DMS114 treated with DMSO at 0.1 percent for 48 hours (cell line): ENCODE results near the gene ACVR2A.

Experiments used
- DNase-seq: peaks from one replicate; lab custom pipeline; 2025; ENCODE audit not compliant: unreplicated experiment; lab: John Stamatoyannopoulos, UW

Gene ACVR2A

DNA sequence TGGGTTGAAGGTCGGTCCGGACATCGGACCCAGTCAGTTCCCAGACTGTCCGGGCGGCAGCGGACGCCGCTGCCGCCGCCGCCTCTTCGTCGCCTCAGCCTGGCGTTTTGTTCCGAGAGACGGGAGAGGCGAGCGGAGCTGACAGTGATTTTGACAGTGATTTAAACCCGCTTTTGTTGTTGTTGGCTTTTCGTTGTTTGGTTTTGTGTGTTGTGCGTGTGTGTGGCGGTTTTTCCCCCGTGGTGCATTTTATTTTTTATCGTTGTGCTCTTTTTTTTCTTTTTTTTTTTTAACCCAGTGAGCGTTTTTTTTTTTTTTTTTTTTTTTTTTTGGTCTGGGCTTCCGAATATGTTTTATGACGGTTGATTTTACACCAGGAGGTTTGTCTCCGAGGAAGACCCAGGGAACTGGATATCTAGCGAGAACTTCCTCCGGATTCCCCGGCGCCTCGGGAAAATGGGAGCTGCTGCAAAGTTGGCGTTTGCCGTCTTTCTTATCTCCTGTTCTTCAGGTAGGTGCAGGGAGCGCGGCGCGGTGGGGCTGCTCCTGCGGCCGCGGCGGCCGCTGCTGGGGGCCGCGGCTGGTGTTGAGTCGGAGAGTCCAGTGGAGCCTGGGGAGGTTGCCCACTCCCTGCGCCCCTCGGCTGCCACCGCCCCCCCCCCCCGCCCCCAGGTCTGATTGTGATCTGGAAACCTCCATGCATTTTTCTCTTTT lies at the start of gene ACVR2A:
ACVR2A (plus strand) TSS at position 333 of the 714 bp plus-strand sequence; CDS start at position 457, 124 bp downstream.
- no peak for DNase-seq

GRCh38 chr2:147800316-147800715 lies 44.5 kb upstream of the ACVR2A start:
- no peak for DNase-seq

GRCh38 chr2:147806846-147807245 lies 38.0 kb upstream of the ACVR2A start:
- no peak for DNase-seq

DNA sequence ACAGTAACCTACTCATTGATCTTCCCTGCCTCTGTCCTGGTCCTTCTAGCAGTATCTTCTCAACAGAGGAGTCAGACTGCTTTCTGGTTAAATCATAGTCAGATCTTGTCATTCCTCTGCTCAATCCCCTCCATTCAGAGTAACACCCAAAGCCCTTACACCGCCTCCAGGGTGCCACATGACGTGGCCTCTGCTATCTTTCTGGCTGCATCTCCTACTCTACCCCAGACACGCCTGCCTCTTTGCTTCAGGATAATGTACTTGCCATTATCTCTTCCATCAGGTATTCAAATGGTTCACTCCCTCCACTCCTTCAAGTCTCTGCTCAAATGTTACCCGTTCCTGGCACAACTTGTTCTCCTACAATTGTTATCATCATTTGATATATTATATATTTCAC lies 36.3 kb upstream of the ACVR2A start:
- DNase-seq, result no peak

- no peak for DNase-seq
These were observed 33.7 kb upstream of the ACVR2A start for GRCh38 chr2:147810883-147811765.

DNA sequence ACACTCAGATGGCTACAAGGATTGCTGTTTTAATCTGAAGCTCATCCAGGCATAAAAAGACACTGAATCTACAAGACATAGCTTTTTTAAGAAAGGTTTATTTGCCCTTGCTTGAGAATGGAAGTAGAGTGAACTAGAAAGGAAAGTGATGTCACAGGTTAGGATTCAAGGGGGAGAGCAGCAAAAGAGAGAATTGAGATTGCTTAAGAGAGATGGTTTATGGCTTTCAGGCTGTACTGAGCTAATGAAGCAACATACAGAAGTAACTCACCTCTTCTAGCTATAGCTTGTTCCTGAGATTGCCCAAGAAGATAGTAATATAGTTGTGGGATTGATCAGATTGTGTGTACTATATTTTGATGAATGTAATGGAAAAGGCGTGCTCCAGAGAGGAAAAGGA lies 26.1 kb upstream of the ACVR2A start:
- no peak for DNase-seq

- DNase-seq, result no peak
These were observed 20.2 kb upstream of the ACVR2A start for GRCh38 chr2:147824620-147825019.

GRCh38 chr2:147826278-147827087 lies 18.3 kb upstream of the ACVR2A start:
- DNase-seq, result no peak

GRCh38 chr2:147827088-147827375 lies 17.8 kb upstream of the ACVR2A start:
- DNase-seq, result no peak

DNA sequence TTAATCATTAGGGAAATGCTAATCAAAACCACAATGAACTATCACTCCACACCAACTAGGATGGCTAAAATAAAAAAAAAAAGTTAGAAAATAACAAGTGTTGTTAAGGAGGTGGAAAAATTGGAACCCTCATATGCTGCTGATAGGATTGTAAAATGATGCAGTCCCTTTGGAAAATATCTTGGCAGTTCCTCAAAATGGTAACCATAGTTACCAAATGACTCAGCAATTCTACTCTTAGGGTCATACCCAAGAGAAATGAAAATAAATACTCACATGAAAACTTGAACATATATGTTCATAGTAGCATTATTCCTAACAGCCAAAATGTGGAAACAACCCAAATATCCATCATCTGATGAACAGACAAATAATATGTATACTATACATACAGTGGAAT lies 15.7 kb upstream of the ACVR2A start:
- no peak for DNase-seq

DNA sequence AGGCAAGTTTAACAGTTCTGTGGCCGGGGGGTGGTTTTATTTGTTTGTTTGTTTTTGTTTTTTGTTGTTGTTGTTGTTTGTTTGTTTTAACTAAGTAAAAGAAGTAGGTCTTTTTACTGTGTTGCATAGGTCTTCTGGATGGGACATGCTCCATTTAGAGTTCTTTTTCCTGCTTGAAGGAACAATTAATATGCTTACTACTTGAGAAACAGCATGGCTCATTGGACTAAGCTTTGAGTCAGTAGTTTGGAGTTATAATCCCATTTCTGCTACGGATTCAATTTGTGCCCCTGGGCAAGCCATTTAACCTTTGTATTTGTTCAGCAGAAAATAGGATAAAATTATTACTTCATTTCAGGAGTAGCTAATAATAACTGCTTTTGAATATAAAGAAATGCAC lies 8.7 kb upstream of the ACVR2A start:
- DNase-seq, result no peak

DNA sequence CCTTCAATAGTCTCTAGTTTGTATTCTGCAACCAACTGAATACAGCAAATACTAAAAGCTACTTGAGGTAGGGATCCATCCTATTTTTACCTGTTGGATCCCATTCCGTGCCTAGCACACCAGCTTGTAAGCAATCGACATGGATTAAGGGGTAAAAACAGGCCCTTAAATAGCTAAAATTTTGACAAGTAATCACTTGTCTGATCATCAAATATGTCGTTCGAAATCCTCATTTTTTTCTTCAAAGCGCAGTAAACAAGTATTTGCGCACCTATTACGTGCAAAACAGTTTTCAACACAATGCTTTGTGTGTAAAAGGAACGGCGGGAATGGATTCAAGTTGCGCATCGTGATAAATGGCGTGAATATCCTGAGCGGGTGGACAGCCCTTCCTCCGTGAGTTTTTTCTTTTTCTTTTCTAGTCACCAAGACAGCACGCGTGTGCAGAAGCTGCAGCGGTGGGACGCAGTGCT lies 1.4 kb upstream of the ACVR2A start:
- no peak for DNase-seq

DNA sequence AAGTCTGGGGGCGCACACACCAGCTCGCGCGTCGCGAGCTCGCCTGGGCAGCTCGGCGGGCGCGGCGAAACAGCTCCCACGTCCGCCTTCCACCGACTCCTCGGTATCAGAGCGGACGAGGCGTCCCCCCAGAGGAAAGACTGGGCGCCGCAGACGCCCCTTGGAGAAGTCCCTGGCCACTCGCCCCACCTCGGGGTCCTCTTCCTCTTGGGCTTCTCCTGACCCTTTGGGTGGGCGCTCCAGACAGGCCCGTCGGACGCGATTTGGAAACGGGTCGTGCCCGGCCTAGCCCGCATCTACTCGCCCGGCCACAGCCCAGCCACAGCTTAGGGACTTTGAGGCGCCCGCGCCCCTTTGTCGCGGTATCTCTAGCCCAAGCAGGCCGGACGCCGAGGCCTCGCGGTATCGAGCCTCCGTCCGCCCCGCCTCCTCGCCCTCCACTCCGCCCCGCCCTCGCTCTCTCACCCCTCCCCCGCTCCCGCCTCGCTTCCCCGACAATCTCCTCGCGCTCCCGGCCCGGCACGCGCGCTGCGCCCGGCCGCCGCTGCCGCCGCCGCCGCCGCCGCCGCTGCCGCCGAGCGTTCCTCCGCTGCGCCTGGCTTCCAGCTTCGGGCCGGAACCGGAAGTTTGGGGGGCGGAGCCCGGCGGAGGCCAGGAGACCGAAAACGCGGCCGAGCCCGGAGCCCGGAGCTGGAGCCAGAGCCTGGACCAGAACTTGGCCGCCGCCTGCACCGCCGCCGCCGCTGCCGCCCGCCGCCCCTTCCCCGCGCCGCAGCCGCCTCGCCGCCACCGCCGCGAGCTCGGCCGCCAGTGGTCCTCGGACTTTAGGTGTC lies 749 bp upstream of the ACVR2A start:
- DNase-seq, result peak; percentile 48

DNA sequence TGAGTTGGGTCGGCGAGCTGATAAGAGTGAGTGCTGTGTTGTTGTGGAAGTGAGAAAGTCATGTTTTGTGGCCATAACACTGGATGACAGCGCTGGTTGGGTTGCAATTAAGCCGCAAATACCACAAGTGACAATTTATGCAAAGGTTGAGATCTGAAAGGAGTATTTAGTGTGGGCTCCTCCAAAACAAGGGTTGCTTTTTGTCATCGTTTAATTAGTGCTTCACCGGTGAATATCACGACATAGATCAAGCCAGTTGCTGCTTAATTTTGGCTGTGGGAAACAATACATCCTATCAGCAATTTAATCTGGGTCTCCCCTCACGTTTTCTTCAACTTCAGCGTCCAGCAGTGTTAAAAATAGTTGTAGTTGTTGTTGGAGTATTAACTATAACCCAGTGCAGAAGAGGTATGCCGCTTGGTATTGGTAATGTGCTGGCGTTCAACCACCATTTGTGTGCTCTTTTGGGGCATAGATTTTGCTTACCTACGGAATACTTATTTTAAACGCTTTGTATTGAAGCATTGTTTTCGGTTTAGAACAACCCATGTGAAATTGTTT lies 662 bp downstream of the ACVR2A start:
- no peak for DNase-seq

DNA sequence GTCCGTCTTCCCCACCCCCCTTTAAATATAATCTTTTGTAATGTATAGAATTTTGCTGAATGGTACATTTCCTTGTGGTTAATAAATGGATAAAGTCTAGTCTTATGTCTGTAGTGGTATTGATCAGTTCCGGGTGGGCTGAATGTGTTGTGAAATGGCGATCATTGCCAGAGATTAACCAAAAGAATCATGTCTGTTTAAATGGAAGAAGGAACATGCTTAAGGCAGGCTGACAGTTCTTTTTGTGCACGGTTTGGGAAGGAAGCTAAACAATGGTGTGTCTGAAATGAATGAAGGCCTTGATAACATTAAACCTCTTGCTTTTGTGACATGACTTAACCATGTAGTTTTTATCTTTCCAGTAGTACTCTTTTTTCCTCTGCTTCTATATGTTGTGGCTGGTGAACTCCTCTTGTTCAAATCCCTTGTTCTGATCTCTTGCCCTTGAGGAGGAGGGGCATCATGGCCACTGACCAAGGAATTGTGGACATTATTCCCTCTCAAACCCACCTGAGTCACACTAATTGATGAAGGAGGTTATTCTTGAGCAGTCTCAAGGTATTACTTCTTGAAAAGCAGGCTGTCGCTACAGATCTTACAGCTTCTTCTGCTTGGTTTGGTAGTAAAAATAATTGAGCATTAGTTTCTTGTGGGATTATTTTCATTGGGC lies 1.7 kb downstream of the ACVR2A start:
- no peak for DNase-seq

DNA sequence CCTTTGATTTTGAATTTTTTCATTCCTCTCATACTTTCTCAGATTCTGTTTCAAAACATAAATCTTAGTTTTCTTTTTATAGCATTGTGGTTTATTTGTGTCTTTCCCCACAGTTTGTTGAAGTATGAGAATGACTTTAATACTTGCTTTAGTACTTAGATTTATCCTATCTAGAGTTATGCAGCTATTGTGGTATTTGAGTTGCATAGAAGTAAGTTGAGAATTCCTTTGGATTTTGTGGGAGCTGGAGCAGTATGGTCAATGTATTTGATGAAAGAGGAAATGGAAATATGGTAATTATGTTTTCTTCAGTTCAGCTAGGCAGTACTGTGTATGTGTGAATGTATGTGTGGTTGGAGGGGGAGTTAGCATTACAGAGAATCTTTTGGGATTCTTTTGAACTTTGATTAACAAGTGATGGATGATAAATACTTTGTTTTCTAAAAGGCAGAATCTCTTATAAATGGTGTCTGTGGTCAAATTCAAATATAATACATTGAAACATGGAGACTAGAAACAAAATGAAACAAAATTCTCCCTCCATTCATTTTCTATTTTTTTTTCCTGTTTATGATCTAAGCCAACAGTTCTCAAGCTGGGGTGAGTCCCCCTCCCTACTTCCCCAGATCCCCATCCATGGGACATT lies 3.0 kb downstream of the ACVR2A start:
- DNase-seq, result no peak

DNA sequence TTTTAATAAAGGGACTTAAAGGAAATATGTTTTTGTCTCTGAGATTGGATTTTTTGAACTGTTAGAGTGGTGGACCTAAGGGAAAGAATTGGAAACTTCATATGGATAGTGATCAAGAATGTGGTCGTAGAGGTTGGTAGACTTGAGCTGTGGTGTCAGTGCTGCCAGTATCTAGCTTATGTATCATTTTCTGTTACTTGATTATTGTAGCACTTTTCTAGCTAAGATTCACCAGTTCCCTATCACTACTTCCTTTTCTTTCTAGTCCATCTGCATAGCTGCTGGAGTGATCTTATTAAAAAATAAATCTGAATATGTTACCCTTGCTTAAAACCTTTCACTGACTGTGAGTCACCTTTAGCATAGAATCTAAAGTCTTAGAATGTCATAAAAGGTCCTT lies 6.0 kb downstream of the ACVR2A start:
- DNase-seq, result no peak

DNA sequence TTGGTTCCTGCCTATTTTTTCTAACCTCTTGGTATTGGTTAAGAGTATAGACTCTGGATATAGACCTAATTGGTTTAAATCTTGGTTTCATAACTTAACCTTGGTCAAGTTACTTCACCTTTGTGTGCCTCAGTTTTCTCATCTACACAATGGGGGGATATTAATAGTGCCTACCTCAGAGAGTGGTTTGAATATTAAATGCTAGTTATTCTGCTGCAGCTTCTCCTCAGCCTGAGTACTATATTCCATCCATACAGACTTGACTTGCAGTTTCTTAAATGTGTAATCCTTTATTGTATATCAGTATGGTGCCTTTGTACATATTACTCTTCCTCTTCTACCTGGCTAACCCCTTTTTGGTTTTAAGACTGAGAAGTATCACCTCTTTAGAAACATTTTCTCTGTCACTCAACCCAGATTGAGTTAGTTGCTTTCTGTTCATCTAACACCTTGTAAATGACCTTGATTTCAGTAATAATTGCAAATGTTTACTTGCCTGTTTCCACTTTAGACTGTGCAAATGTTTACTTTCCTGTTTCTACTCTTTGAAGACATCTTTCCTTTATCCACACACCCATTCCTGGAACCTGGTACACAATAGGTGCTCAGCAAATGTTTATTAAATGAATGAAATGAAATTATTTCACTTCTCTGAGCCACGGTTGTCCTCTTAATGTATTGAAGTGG lies 6.6 kb downstream of the ACVR2A start:
- no peak for DNase-seq
